Sigmoid colon (tissue), 7 donors: Measurements from ENCODE around the gene LHFPL6. TPM values are rescaled to one million over a fixed set of nuclear protein-coding genes. Genes with fewer than 3 reads are reported as not detected.

ENCODE experiments used
- DNase-seq: peaks from one replicate; pipeline ENCODE4 v3.0.0-alpha.2; 2019
- H3K27ac ChIP-seq, 4 donors: fragments of 200-600 bp; sonication (generic); one replicate each; pipeline ENCODE4 v1.5.1; 2016 to 2019; ENCODE audit warnings: mild to moderate bottlenecking in 1 of 4
- H3K27me3 ChIP-seq, 3 donors: fragments of 200-600 bp; sonication (generic); one replicate each; pipeline ENCODE4 v1.5.1; 2019; ENCODE audit warnings: mild to moderate bottlenecking in 1 of 3
- H3K36me3 ChIP-seq, 4 donors: fragments of 200-600 bp; sonication (generic); one replicate each; pipeline ENCODE4 v1.5.1; 2016 to 2019
- H3K4me1 ChIP-seq, 4 donors: fragments of 200-600 bp; sonication (generic); one replicate each; pipeline ENCODE4 v1.5.1; 2017 to 2019
- H3K4me3 ChIP-seq, 4 donors: fragments of 200-600 bp; sonication (generic); one replicate each; pipeline ENCODE4 v1.5.1; 2017 to 2019; ENCODE audit warnings: mild to moderate bottlenecking in 2 of 4, moderate library complexity in 1 of 4
- H3K9me3 ChIP-seq, 4 donors: fragments of 200-600 bp in 3 of 4; sonication (generic) in 3 of 4; one replicate each; pipeline versions ENCODE4 v1.5.1 to v1.6.1; 2013 to 2019
- EP300 ChIP-seq, 4 donors: sonication (generic); formaldehyde crosslinking; IDR thresholded peaks; one replicate each; pipeline ENCODE4 v1.6.1; 2017; ENCODE audit warnings: antibody characterized with exemption in 4 of 4
- POLR2A ChIP-seq, 2 donors: fragments of 450-650 bp; IDR thresholded peaks; one replicate each; pipeline ENCODE4 v1.6.1; 2016; ENCODE audit warnings: antibody characterized with exemption in 2 of 2, mild to moderate bottlenecking in 2 of 2, moderate library complexity in 2 of 2
- POLR2AphosphoS5 ChIP-seq, 4 donors: sonication (generic); formaldehyde crosslinking; IDR thresholded peaks; one replicate each; pipeline ENCODE4 v1.6.1; 2017; ENCODE audit warnings: antibody characterized with exemption in 4 of 4
- WGBS, 2 donors: extraction: QIAGEN DNeasy Blood & Tissue Kit; methylation state at CpG; one replicate each; pipeline ENCODE4 v1.1.7; 2013; 5-methylcytosine and 5-hydroxymethylcytosine counted together
- intact Hi-C: fragments of 100-400 bp; cut with DNase I; formaldehyde crosslinking; loops from one replicate; pipeline ENCODE4 v1.15.1; 2023
- polyA plus RNA-seq, 3 donors: library from polyadenylated mRNA; stranded (reverse); fragments of 200-250 nt; gene quantifications; one replicate each; pipeline ENCODE4 v1.2.3, GENCODE V29; 2013
- total RNA-seq, 4 donors: library from RNA; depleted of rRNA; stranded (reverse); fragments of >200 nt; gene quantifications; one replicate each; pipeline ENCODE4 v1.1.0, GENCODE V29; 2016
- TF ChIP-seq, protein P1 (sequence below), 4 experiments: fragments of 450-650 bp in 3 of 4; fragments of 200-600 bp in 1 of 4; IDR thresholded peaks; one replicate each; pipeline ENCODE4 v1.5.1; 2016 to 2019; ENCODE audit warnings: antibody characterized with exemption in 4 of 4, mild to moderate bottlenecking in 3 of 4, moderate library complexity in 2 of 4
- donor health status: healthy with polysubstance abuse.
- donor health status: Bipolar disorder and iron deficiency.
- donor health status: healthy.

LHFPL6 gene
- total and polyA plus RNA-seq, 7 donors: 2.5 to 69.2 (median 41.7) TPM

DNA sequence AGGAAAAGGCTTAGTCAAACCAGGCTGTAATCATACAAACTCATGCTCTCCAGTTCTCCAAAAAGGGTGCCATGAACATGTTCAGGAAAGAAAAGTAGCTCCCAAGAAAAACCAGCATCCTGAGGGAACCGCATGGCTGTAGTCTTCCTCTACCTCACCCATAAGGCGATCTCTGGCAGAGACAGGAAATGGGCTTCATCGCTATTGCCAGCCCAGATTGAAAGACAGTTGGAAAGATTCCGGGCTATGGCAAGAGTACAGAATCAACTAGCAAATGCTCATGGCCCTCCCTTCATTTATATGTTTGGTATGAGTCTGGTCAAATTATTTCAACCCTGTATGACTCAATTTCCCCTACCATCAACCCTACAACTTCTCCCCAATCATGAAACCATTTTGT lies 140.1 kb downstream of the LHFPL6 start:
- H3K36me3 ChIP-seq: no peaks in the 10 kb centered on the region
- 95 to 96% methylated on average over 4 of the region's 4 CpGs for WGBS, 2 donors
- intact Hi-C loops: no loop called here
- H3K4me1 ChIP-seq: peaks cover 0 to 10% (median 5%) of the 10 kb centered on the region in 4 donors
- no peak overlapping the region for H3K4me3 ChIP-seq
- H3K27ac ChIP-seq: no peak overlapping the region
- no peaks in the 10 kb centered on the region for H3K27me3 ChIP-seq
- DNase-seq: no peak
- no peak for TF ChIP-seq EP300 (IDR thresholded peaks at IDR 0.05)
- TF ChIP-seq POLR2AphosphoS5 (IDR thresholded peaks at IDR 0.05): no peak
- no peak for TF ChIP-seq POLR2A (IDR thresholded peaks at IDR 0.05)
- TF ChIP-seq, protein P1, sequence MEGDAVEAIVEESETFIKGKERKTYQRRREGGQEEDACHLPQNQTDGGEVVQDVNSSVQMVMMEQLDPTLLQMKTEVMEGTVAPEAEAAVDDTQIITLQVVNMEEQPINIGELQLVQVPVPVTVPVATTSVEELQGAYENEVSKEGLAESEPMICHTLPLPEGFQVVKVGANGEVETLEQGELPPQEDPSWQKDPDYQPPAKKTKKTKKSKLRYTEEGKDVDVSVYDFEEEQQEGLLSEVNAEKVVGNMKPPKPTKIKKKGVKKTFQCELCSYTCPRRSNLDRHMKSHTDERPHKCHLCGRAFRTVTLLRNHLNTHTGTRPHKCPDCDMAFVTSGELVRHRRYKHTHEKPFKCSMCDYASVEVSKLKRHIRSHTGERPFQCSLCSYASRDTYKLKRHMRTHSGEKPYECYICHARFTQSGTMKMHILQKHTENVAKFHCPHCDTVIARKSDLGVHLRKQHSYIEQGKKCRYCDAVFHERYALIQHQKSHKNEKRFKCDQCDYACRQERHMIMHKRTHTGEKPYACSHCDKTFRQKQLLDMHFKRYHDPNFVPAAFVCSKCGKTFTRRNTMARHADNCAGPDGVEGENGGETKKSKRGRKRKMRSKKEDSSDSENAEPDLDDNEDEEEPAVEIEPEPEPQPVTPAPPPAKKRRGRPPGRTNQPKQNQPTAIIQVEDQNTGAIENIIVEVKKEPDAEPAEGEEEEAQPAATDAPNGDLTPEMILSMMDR (IDR thresholded peaks at IDR 0.05): no peak
- no peaks in the 10 kb centered on the region for H3K9me3 ChIP-seq

DNA sequence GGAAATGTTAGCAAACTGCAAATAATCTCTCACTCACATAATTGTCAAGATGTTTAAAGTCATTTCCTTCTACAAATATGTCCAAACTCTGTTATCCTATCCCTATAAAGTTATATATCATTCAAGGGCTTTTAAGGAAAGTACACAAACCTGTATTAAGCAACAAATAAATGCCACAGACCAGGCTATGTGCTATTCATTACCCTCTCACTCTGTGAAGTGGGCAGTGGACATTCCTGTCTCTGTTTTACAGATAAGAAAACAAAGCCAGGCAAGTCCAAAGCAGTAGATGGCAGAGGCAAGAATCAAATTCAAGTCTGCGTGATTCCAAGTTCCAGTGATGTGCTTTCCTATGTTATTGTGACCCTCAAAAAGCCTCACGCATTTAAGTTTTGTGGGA lies 140.6 kb downstream of the LHFPL6 start:
- H3K9me3 ChIP-seq: no peaks in the 10 kb centered on the region
- no peaks in the 10 kb centered on the region for H3K36me3 ChIP-seq
- intact Hi-C loops: no loop called here
- H3K4me3 ChIP-seq: no peak overlapping the region
- 84 to 88% methylated on average over 2 of the region's 2 CpGs for WGBS, 2 donors
- H3K4me1 ChIP-seq: peaks cover 0 to 10% (median 5%) of the 10 kb centered on the region in 4 donors
- no peak for DNase-seq
- no peak overlapping the region for H3K27ac ChIP-seq
- TF ChIP-seq POLR2A (IDR thresholded peaks at IDR 0.05) (no peak), EP300 (IDR thresholded peaks at IDR 0.05) (no peak), POLR2AphosphoS5 (IDR thresholded peaks at IDR 0.05) (no peak)
- TF ChIP-seq, protein P1 (IDR thresholded peaks at IDR 0.05): no peak
- no peaks in the 10 kb centered on the region for H3K27me3 ChIP-seq

DNA sequence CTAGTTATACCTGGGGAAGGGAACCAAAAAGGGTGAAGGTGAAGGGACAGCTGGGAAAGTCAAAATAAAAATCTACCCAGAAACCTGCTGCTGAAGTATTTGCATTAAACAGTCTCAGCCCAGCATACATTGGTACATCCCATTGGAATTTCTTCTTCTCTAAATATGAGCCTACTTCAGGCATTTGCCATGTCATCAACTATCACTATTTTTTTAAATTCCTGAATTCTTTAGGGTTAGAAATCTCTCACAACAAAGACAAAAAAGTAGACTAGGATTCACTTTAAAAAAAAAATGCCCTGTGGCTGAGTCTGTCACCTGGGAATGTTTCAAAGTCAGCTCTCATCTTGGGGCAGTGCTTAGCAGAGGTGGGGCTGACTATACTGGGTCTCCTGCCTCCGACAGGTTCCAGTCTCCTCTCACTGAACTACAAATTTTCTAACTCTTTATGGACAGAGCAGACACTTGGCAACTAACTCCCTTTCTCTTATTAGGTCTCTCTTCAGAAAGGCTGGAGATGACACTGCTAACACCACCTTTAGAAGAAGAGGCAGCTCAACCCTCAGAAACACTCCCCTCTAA lies 141.2 kb downstream of the LHFPL6 start:
- H3K4me1 ChIP-seq: peaks cover 0 to 10% (median 5%) of the 10 kb centered on the region in 4 donors
- 91 to 96% methylated on average over 1 of the region's 1 CpG for WGBS, 2 donors
- TF ChIP-seq, protein P1 (IDR thresholded peaks at IDR 0.05): no peak
- TF ChIP-seq EP300 (IDR thresholded peaks at IDR 0.05) (no peak), POLR2AphosphoS5 (IDR thresholded peaks at IDR 0.05) (no peak), POLR2A (IDR thresholded peaks at IDR 0.05) (no peak)

DNA sequence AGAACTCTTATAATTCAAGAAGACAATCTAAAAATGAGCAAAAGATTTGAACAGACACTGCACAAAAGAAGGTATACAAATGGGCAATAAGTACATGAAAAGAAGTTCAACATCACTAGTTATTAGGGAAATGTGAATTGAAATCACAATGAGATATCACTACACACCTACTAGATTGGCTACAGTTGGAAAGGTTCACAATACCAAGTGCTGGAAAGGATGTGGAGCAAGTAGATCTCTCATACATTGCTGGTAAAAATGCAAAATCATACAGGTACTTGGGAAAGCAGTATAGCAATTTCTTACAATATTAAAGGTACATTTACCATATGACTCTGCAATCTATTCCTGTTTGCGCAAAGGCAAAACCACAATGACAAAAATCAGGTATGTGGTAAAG lies 145.7 kb downstream of the LHFPL6 start:
- no peak for DNase-seq
- H3K27ac ChIP-seq: no peak overlapping the region
- H3K4me3 ChIP-seq: no peak overlapping the region
- WGBS, 2 donors: 98 to 100% methylated on average over 1 of the region's 1 CpG
- H3K36me3 ChIP-seq: no peaks in the 10 kb centered on the region
- no peaks in the 10 kb centered on the region for H3K27me3 ChIP-seq
- H3K4me1 ChIP-seq: peaks cover 0 to 20% (median 17%) of the 10 kb centered on the region in 4 donors
- H3K9me3 ChIP-seq: no peaks in the 10 kb centered on the region
- TF ChIP-seq, protein P1 (IDR thresholded peaks at IDR 0.05): no peak
- no peak for TF ChIP-seq POLR2AphosphoS5 (IDR thresholded peaks at IDR 0.05)
- no peak for TF ChIP-seq EP300 (IDR thresholded peaks at IDR 0.05)
- no peak for TF ChIP-seq POLR2A (IDR thresholded peaks at IDR 0.05)
- intact Hi-C loops: no loop called here

More for the DNA sequence above, 141.2 kb downstream of the LHFPL6 start:
- no peak for DNase-seq
- intact Hi-C loops: no loop called here
- H3K27ac ChIP-seq: no peak overlapping the region
- no peaks in the 10 kb centered on the region for H3K27me3 ChIP-seq
- no peaks in the 10 kb centered on the region for H3K9me3 ChIP-seq
- no peaks in the 10 kb centered on the region for H3K36me3 ChIP-seq
- H3K4me3 ChIP-seq: no peak overlapping the region
